Keratinocyte (primary cell): ENCODE measurements around the gene POLR3K. TPM values are rescaled to one million over a fixed set of nuclear protein-coding genes. Genes with fewer than 3 reads are reported as not detected.

Source experiments
- DNase-seq: peaks from one replicate; pipeline ENCODE4 v3.0.0-alpha.2; 2011; ENCODE audit warnings: low read depth, missing footprints, low spot score
- FAIRE-seq: peaks from 2 replicates; lab custom pipeline; 2011; peaks lifted over from hg19 to GRCh38; lab: Jason Lieb, UNC
- H2AFZ ChIP-seq: 2 replicates; pipeline ENCODE4 v1.6.0; 2012; ENCODE audit warnings: low read length, control low read depth, inconsistent platforms; ENCODE audit not compliant: control insufficient read depth
- H3K27ac ChIP-seq: 2 replicates; pipeline ENCODE4 v1.5.1; 2011; ENCODE audit warnings: low read length; ENCODE audit not compliant: control insufficient read depth, insufficient read depth
- H3K27me3 ChIP-seq: 3 replicates; pipeline ENCODE4 v1.6.0; 2011; ENCODE audit warnings: low read length; ENCODE audit not compliant: control insufficient read depth, insufficient read depth; ENCODE audit errors: extremely low read depth
- H3K36me3 ChIP-seq, 2 experiments: 2 replicates in 1 of 2; 3 replicates in 1 of 2; pipeline ENCODE4 v1.5.1; 2011; ENCODE audit warnings: low read length in 2 of 2, mild to moderate bottlenecking in 1 of 2; ENCODE audit not compliant: control insufficient read depth in 2 of 2, insufficient read depth in 2 of 2; ENCODE audit errors: extremely low read depth in 1 of 2
- H3K4me1 ChIP-seq: 3 replicates; pipeline ENCODE4 v1.5.1; 2011; ENCODE audit warnings: low read length; ENCODE audit not compliant: control insufficient read depth, insufficient read depth; ENCODE audit errors: extremely low read depth
- H3K4me2 ChIP-seq: 3 replicates; pipeline ENCODE4 v1.6.0; 2011; ENCODE audit warnings: low read depth, low read length; ENCODE audit not compliant: control insufficient read depth, insufficient read depth; ENCODE audit errors: extremely low read depth
- H3K4me3 ChIP-seq, 3 experiments: fragments of 200-600 bp in 1 of 3; sonication (generic) in 1 of 3; 2 replicates in 2 of 3; 3 replicates in 1 of 3; pipeline ENCODE4 v1.5.1; 2011 to 2016; ENCODE audit warnings: low read length in 3 of 3, mild to moderate bottlenecking in 3 of 3, control low read depth in 2 of 3, inconsistent platforms in 1 of 3, low read depth in 1 of 3, mixed read lengths in 1 of 3, mixed run types in 1 of 3, moderate library complexity in 1 of 3; ENCODE audit not compliant: control insufficient read depth in 2 of 3, insufficient read depth in 2 of 3; ENCODE audit errors: extremely low read depth in 1 of 3
- H3K79me2 ChIP-seq: 2 replicates; pipeline ENCODE4 v1.6.0; 2012; ENCODE audit warnings: low read length; ENCODE audit not compliant: control insufficient read depth, insufficient read depth
- H3K9ac ChIP-seq: 3 replicates; pipeline ENCODE4 v1.6.0; 2011; ENCODE audit warnings: low read length; ENCODE audit not compliant: control insufficient read depth, insufficient read depth; ENCODE audit errors: extremely low read depth
- H3K9me1 ChIP-seq: 3 replicates; pipeline ENCODE4 v1.6.0; 2011; ENCODE audit warnings: low read length; ENCODE audit not compliant: control insufficient read depth, insufficient read depth; ENCODE audit errors: extremely low read depth
- H3K9me3 ChIP-seq: 2 replicates; pipeline ENCODE4 v1.5.1; 2012; ENCODE audit warnings: low read depth, low read length; ENCODE audit not compliant: control insufficient read depth
- H4K20me1 ChIP-seq: 3 replicates; pipeline ENCODE4 v1.6.0; 2011; ENCODE audit warnings: low read length; ENCODE audit not compliant: control insufficient read depth, insufficient read depth; ENCODE audit errors: extremely low read depth
- EZH2 ChIP-seq: IDR thresholded peaks from one replicate; pipeline ENCODE4 v1.6.1; 2012; ENCODE audit warnings: inconsistent platforms, mild to moderate bottlenecking, low read length, moderate library complexity
- dilution Hi-C: fragments of 300-500 bp; cut with MboI; formaldehyde crosslinking; loops from one replicate; pipeline ENCODE4 v1.7.0; 2020; ENCODE audit warnings: low sequenced_read_pairs; ENCODE audit not compliant: extremely low pct_ligation_motif_present
- polyA plus RNA-seq, 5 experiments: library from polyadenylated mRNA; depleted of rRNA in 3 of 5; stranded (reverse) in 3 of 5; stranded (forward) in 1 of 5; unstranded in 1 of 5; fragments of >200 nt; gene quantifications; 1 replicate in 1 of 5; 2 replicates in 3 of 5; 3 replicates in 1 of 5; pipeline versions ENCODE4 v1.2.1 to v1.2.3, GENCODE V29; 2011 to 2012; ENCODE audit warnings: missing spikeins in 2 of 5, low read depth in 1 of 5, low replicate concordance in 1 of 5
- TF ChIP-seq, protein P1 (sequence below), 3 experiments: IDR thresholded peaks in 1 of 3; conservative IDR thresholded peaks in 1 of 3; optimal IDR thresholded peaks in 1 of 3; 2 replicates in 2 of 3; 3 replicates in 1 of 3; pipeline versions ENCODE3 to v1.5.1; 2011; ENCODE audit warnings: low read length in 3 of 3, mild to moderate bottlenecking in 3 of 3, moderate library complexity in 2 of 3, control low read depth in 1 of 3, inconsistent platforms in 1 of 3; ENCODE audit not compliant: insufficient read depth in 2 of 3; ENCODE audit errors: extremely low read depth in 1 of 3

The POLR3K gene
- polyA plus RNA-seq, 1 donor (not counting 4 experiments of a cell fraction or from before 2014, with no cell fraction given): 23.2 TPM

DNA sequence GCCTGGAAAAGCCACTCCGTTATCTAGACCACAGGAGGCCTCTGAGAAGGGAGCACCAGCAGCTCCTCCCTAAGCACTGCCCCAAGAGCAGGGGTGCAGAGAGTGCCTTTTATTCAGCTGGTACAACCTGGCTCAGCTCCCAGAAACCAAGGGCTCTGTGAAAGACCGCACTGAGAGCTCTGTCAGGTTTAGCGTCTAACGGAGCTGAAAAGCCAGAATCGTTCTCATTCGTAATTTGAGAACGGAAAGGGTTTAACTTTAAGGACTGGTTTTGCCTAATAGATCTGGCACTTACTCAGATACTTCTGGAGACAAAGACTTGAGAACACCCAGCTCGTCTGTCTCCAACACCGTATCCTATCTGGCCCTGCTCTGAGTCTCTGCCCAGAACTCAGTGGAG lies 38.1 kb upstream of the POLR3K start:
- dilution Hi-C loops: no loop called here
- FAIRE-seq (no peak), DNase-seq (no peak)
- Histone ChIP-seq H3K9me1 (no peaks in the 10 kb centered on the region), H3K4me3 (no peak overlapping the region), H3K9ac (no peak overlapping the region), H3K4me1 (no peaks in the 10 kb centered on the region), H2AFZ (no peak overlapping the region), H4K20me1 (peaks cover 5% of the 10 kb centered on the region), H3K27me3 (no peaks in the 10 kb centered on the region), H3K9me3 (no peaks in the 10 kb centered on the region), H3K4me2 (no peak overlapping the region), H3K79me2 (no peaks in the 10 kb centered on the region), H3K27ac (no peak overlapping the region), H3K36me3 (peaks cover 32 to 48% of the 10 kb centered on the region in 2 experiments)
- no peak for TF ChIP-seq EZH2
- TF ChIP-seq, protein P1, sequence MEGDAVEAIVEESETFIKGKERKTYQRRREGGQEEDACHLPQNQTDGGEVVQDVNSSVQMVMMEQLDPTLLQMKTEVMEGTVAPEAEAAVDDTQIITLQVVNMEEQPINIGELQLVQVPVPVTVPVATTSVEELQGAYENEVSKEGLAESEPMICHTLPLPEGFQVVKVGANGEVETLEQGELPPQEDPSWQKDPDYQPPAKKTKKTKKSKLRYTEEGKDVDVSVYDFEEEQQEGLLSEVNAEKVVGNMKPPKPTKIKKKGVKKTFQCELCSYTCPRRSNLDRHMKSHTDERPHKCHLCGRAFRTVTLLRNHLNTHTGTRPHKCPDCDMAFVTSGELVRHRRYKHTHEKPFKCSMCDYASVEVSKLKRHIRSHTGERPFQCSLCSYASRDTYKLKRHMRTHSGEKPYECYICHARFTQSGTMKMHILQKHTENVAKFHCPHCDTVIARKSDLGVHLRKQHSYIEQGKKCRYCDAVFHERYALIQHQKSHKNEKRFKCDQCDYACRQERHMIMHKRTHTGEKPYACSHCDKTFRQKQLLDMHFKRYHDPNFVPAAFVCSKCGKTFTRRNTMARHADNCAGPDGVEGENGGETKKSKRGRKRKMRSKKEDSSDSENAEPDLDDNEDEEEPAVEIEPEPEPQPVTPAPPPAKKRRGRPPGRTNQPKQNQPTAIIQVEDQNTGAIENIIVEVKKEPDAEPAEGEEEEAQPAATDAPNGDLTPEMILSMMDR (optimal IDR thresholded peaks at IDR 0.05 in 1 of 3, IDR thresholded peaks at IDR 0.05 in 1 of 3, conservative IDR thresholded peaks at IDR 0.05 in 1 of 3; ENCODE audit: extremely low read depth in 1 of 3, insufficient read depth in 2 of 3, low read length in 3 of 3): no peak

GRCh38 chr16:89391-90302 lies 36.2 kb upstream of the POLR3K start:
- Histone ChIP-seq H3K27ac (no peak overlapping the region), H2AFZ (no peak overlapping the region), H3K4me2 (no peak overlapping the region), H3K79me2 (no peaks in the 10 kb centered on the region), H3K4me3 (no peak overlapping the region), H4K20me1 (peaks cover 11% of the 10 kb centered on the region), H3K4me1 (peaks cover 3% of the 10 kb centered on the region), H3K9ac (no peak overlapping the region), H3K9me1 (no peaks in the 10 kb centered on the region), H3K36me3 (peaks cover 43 to 47% of the 10 kb centered on the region in 2 experiments), H3K9me3 (no peaks in the 10 kb centered on the region), H3K27me3 (no peaks in the 10 kb centered on the region)
- dilution Hi-C loops: no loop called here
- FAIRE-seq: no peak
- no peak for TF ChIP-seq EZH2
- TF ChIP-seq, protein P1 (optimal IDR thresholded peaks at IDR 0.05 in 1 of 3, IDR thresholded peaks at IDR 0.05 in 1 of 3, conservative IDR thresholded peaks at IDR 0.05 in 1 of 3; ENCODE audit: extremely low read depth in 1 of 3, insufficient read depth in 2 of 3, low read length in 3 of 3): no peak
- DNase-seq: no peak
